ENCODE measurements around the gene CACNA1H.

- TF ChIP-seq USF2 (IDR thresholded peaks at IDR 0.05; ENCODE audit: low read length): no peak
- no peak for TF ChIP-seq CEBPB (IDR thresholded peaks at IDR 0.05; ENCODE audit: low read depth, low read length)
- no peak for TF ChIP-seq CTCF (IDR thresholded peaks at IDR 0.05; ENCODE audit: control extremely low read depth in 1 of 3, insufficient read depth in 1 of 3, low read depth in 1 of 3, low read length in 3 of 3)
- no peak for TF ChIP-seq POLR2A (IDR thresholded peaks at IDR 0.05; ENCODE audit: control extremely low read depth in 1 of 2, low read depth in 2 of 2, low read length in 2 of 2)
- TF ChIP-seq JUN (IDR thresholded peaks at IDR 0.05; ENCODE audit: low read depth, low read length): no peak
- no peak for TF ChIP-seq EZH2 (IDR thresholded peaks at IDR 0.05; ENCODE audit: low read depth, low read length, severe bottlenecking)
- no peak for TF ChIP-seq EP300 (IDR thresholded peaks at IDR 0.05; ENCODE audit: borderline replicate concordance in 1 of 2, low read depth in 2 of 2, low read length in 2 of 2)
- TF ChIP-seq RAD21 (IDR thresholded peaks at IDR 0.05 in 1 of 2, conservative IDR thresholded peaks at IDR 0.05 in 1 of 2; ENCODE audit: low read depth in 2 of 2, low read length in 2 of 2): no peak
- TF ChIP-seq MAX (IDR thresholded peaks at IDR 0.05): no peak
- no peak for TF ChIP-seq MAFK (IDR thresholded peaks at IDR 0.05; ENCODE audit: low read depth, low read length)
- TF ChIP-seq RBBP5 (IDR thresholded peaks at IDR 0.05; ENCODE audit: borderline replicate concordance, low read depth, low read length): no peak
These were observed 56.2 kb downstream of the CACNA1H start for GRCh38 chr16:1209081-1209480.
